SKM-1 (cell line): ENCODE data around the gene COG5.
A peak's percentile ranks its signal among the peaks of the same experiment; 100 is the strongest.

Experiments
- DNase-seq: peaks from one replicate; lab custom pipeline; 2025; ENCODE audit not compliant: unreplicated experiment; lab: John Stamatoyannopoulos, UW

The COG5 gene

DNA sequence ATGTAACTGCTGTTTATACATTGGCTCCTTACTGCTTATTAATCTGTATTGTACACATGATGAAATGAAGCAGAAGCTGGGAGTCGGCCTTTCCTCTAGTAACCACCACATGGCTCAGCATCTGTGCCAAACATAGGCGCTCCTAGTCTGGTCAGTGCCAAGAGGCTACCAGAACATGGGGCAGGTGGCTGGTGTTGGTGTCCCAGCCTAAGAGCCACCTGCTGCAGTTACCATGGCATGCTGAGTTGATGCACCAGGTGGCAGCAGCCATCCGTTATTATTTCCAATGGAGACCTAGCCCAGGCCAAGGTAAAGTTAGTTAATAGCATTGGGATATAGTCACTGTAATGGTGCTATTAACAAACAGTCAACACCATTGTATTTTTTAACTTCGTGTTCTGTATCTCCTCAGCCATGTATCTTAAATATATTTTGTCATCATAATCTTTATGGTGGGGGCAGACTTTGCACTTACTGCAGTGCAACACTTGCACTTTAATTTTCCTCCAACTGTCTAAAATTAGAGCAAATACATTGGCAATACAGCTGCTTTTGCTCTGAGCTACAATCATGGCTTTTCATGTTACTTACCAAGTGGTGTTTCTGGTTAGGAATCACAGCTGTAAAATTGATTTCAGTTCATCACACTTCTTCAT, 361.8 kb downstream of the COG5 start:
- DNase-seq, result no peak

DNA sequence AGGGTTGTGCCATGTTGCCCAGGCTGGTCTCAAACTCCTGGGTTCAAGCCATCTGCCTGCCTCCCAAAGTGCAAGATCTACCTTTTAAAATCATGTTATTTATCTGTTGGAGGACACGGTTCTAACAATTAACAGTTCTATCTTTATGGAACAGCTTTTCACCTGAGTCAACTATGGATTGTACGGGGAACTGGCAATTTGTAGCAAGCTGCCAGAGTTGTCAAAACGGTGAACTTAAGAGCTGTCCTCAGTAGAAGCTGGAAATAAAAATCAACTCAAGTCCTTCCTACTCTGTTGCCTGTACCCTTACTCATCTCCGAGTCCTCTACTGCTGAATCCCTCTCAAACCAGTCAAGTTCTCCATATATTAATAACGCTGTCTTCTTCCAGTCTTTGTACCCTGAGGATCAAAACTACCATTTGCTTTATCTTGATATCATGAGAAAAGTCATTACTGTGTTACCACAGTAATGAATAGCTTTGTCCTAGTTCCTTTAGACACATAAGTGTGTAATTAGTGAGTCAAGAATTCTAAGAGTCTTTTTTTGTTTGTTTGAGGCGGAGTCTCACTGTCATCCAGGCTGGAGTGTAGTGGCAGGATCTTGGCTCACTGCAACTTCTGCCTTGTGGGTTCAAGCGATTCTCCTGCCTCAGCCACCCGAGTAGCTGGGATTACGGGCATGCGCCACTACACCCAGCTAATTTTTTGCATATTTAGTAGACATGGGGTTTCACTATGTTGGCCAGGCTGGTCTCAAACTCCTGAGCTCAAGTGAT, 366.7 kb downstream of the COG5 start:
- DNase-seq, result no peak

DNA sequence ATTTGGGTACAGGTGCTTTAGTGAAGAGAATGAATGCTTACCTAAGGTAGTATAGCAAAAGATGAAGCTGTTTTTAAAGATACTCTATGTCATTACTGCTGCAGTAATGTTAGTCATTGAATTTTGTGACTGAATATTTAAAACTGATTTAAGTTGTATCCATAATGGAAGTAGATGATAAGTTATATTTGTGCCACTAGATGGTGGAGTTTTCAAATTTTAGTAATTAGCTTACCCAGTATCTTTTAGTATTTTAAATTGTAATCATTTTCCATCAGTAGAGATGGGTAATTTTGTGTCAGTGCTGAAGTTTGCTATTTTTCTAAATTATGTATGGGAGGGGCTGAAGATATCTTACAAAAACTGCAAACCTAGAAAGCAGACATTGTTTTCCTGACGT, 369.7 kb downstream of the COG5 start:
- DNase-seq, result no peak

- no peak for DNase-seq
Measured at GRCh38 chr7:107190090-107190489, 373.6 kb downstream of the COG5 start.

GRCh38 chr7:107187774-107188173, 375.9 kb downstream of the COG5 start:
- no peak for DNase-seq

- DNase-seq, result no peak
Measured at GRCh38 chr7:107186240-107186639, 377.5 kb downstream of the COG5 start.

GRCh38 chr7:107185716-107186115, 378.0 kb downstream of the COG5 start:
- no peak for DNase-seq

- DNase-seq, result no peak
Measured at GRCh38 chr7:107181172-107181571, 382.5 kb downstream of the COG5 start.

GRCh38 chr7:107180378-107180777, 383.3 kb downstream of the COG5 start:
- DNase-seq, result no peak

DNA sequence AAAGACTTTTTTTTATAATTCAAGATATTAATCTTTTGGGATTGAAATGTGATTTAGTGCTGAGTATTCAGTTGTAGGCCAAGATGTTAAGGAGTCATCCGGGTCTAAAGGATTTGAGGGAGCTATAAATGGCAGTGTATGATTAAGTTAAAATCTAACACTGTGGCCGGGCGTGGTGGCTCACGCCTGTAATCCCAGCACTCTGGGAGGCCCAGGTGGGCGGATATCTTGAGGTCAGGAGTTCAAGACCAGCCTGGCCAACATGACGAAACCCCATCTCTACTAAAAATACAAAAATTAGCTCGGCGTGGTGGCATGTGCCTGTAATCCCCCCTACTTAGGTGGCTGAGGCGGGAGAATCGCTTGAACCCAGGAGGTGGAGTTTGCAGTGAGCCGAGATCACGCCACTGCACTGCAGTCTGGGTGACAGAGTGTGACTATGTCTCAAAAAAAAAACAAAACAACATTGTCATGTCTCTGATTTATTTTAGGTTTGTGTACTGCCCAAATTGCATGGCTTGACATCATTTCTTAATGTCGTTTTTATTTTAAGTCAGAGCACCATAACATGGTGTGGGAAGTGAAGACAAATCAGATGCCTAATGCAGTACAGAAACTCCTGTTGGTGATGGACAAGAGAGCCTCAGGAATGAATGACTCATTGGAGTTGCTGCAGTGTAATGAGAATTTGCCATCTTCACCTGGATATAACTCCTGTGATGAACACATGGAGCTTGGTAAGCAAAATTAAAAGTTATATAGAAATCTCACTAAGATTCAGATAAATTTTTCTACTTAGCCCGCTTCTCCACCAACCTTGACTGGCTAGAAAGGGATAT, 384.2 kb downstream of the COG5 start:
- no peak for DNase-seq

DNA sequence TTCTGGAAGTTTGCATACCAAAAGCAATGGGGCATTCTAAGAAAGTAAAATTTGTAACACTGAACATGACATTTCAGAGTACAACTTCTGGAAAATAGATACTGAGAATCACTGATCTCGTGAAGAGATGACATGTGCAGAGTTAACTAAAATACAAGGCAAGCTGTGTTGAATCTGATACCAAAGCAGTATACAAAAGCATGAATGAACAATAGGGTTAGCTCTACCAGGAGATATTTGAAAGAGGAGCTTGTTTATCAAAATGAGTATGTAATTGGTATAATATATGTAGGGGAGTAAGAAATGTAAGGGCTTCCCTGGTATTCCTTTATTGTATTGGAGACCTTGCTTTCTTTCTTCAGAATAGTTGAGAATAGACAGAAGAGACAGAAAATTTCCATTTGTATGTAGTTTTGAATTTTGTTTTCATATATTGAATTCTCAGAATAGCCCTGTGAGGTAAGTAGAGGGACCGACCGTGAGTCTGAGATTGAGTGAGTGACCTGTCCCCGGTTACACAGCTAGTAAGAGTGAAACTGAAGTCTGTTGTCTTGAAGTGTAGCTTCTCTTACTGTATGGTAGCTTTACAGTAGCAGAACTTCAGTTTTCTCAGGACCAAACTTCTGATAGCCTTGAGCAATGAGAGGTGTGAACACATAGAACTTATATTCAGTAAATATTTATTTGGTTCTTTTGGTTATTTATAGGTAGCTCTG, 389.9 kb downstream of the COG5 start:
- no peak for DNase-seq

DNA sequence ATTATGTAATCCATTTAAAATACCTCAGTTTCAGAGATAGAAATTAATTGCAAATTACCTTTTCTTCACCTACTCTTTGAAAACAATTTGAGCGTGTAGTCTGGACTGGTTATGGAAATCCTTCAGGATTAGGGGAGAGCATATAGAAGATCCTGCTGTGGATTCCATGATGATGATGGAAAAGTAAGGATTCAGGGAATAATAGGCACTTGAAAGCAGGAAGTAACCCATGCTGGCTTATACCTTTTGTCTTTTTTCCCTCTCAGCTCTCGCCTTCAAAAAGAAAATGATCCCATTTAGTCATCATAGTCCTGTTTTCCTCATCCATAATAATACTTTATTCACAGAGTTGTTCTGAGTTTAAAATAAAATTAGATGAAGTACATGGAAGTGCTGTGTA, 390.5 kb downstream of the COG5 start:
- DNase-seq, result no peak

DNA sequence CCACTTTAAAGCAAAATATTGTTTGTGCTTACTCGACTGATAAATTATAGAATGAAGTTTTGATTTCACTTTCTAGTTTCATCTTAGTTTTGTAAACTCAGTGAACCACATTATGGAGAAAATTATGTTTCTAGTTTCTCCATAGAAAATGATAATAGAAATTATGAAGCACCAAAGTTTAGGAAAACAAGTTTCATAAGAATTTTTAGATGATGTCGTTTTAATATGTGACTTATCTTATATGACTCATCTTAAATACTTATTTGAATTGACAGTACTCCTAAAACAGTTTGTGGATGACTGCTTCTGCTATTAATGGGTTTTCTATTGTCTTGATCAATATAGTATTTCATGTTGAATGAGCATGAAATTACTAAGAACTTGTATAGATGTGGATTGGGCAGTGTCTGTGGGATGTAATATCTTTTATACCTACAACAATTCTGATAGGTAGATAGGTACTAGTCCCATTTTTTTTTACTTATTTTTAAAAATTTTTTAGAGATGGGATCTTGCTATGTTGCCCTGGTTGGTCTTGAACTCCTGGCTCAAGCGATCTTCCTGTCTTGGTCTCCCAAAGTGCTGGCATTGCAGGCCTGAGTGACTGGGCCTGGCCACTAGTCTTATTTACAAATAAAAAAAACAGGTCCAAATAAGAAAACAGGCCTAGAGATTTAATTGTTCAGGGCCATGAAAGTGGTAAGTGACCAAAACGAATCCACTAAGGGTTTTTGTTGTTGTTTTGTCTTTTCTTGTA, 391.3 kb downstream of the COG5 start:
- no peak for DNase-seq

DNA sequence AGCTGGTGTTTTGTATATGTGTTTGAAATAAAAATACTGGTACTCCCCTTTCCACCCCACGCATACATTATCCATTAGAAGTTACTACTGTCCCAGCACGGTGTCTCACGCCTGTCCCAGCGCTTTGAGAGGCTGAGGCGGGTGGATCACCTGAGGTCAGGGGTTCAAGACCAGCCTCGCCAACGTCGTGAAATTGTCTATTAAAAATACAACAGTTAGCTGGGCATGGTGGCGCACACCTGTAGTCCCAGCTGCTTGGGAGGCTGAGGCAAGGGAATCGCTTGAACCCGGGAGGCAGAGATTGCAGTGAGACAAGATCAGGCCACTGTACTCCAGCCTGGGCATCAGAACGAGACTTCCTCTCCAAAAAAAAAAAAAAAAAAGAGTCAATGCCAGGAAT, 392.2 kb downstream of the COG5 start:
- DNase-seq, result no peak

- no peak for DNase-seq
Measured at GRCh38 chr7:107170051-107170915, 393.4 kb downstream of the COG5 start.

- DNase-seq, result peak; percentile 89
Measured at GRCh38 chr7:107169120-107170050, 394.3 kb downstream of the COG5 start.

GRCh38 chr7:107168233-107169119, 395.2 kb downstream of the COG5 start, which contains the start of gene HBP1:
TSS of gene HBP1 (plus strand) at chr7:107169003. CDS start at chr7:107179894, 10,891 bp downstream.
- DNase-seq, result peak; percentile 97
